Measurements from ENCODE around the gene SPATS2.
"Not testable (repeated sequence)": the region's sequence is repeated elsewhere in the genome, so short reads cannot be mapped to it uniquely, and the experiment has no call there.

DNA sequence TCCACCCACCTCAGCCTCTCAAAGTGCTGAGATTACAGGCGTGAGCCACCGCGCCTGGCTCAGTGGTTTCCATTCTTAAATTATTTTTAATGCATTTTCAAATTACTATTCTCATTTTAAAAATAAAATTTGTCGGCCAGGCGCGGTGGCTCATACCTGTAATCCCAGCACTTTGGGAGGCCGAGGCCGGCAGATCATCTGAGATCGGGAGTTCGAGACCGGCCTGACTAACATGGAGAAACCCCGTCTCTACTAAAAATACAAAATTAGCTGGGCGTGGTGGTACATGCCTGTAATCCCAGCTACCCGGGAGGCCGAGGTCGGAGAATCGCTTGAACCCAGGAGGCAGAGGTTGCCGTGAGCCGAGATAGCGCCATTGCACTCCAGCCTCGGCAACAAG, 33.5 kb upstream of the SPATS2 start:
- TF ChIP-seq, protein P1, sequence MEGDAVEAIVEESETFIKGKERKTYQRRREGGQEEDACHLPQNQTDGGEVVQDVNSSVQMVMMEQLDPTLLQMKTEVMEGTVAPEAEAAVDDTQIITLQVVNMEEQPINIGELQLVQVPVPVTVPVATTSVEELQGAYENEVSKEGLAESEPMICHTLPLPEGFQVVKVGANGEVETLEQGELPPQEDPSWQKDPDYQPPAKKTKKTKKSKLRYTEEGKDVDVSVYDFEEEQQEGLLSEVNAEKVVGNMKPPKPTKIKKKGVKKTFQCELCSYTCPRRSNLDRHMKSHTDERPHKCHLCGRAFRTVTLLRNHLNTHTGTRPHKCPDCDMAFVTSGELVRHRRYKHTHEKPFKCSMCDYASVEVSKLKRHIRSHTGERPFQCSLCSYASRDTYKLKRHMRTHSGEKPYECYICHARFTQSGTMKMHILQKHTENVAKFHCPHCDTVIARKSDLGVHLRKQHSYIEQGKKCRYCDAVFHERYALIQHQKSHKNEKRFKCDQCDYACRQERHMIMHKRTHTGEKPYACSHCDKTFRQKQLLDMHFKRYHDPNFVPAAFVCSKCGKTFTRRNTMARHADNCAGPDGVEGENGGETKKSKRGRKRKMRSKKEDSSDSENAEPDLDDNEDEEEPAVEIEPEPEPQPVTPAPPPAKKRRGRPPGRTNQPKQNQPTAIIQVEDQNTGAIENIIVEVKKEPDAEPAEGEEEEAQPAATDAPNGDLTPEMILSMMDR (IDR thresholded peaks at IDR 0.05; ENCODE audit: insufficient read depth, low read depth, low read length): not testable (repeated sequence)
- not testable (repeated sequence) for TF ChIP-seq EZH2 (IDR thresholded peaks at IDR 0.05; ENCODE audit: insufficient read depth, low read length)
